GM18519 (cell line): ENCODE measurements around the gene TCL1A.
A peak's percentile ranks its signal among the peaks of the same experiment; 100 is the strongest.

Source experiments
- ATAC-seq: cut with Tn5 transposase; IDR thresholded peaks from one replicate; pipeline ENCODE4 v1.9.1; 2021; ENCODE audit warnings: mild to moderate bottlenecking, moderate library complexity; ENCODE audit not compliant: unreplicated experiment, low FRiP score

TCL1A gene

GRCh38 chr14:95707327-95707726 is 6.6 kb downstream of the TCL1A start:
- no peak for ATAC-seq

- no peak for ATAC-seq
Measured at GRCh38 chr14:95705518-95705917, 8.4 kb downstream of the TCL1A start.

DNA sequence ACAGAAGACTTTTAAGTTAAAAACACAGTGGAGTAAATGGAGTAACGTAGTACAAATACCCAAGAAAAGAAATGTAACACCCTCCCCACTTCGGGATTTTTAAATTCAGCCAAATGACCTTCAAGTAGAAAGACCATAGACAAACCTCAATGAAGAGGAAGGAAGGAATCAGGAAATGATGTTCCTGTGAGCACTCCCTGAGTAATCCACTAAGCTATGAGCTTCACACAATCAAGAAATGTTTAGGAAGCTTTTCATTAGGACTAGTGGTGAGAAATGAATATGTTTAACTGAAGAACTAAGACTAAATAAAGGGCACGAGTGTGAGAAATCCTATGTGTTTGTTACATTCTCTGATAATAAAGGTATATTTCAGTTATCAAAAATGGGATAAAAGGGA is 10.1 kb downstream of the TCL1A start:
- no peak for ATAC-seq

DNA sequence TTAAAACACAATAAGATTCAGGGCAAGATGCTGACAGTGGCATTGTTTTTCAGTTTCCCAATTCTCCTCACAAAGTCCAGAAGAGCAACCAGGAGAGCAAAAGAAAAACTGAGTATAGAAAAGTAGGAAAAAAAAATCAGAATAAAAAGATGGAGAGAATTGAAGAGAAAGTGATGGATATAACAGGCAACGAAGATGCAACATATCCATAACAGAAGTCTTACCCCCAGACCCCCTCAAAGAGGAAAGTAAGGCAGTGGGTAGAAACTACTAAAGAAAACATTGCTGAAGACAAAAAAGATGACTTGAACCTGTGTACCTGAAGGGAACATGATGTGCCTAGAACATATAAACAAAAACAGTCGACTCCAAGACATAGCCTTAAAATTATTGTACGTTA is 10.6 kb downstream of the TCL1A start:
- no peak for ATAC-seq

- ATAC-seq: no peak
Measured at GRCh38 chr14:95701846-95702221, 12.1 kb downstream of the TCL1A start.

DNA sequence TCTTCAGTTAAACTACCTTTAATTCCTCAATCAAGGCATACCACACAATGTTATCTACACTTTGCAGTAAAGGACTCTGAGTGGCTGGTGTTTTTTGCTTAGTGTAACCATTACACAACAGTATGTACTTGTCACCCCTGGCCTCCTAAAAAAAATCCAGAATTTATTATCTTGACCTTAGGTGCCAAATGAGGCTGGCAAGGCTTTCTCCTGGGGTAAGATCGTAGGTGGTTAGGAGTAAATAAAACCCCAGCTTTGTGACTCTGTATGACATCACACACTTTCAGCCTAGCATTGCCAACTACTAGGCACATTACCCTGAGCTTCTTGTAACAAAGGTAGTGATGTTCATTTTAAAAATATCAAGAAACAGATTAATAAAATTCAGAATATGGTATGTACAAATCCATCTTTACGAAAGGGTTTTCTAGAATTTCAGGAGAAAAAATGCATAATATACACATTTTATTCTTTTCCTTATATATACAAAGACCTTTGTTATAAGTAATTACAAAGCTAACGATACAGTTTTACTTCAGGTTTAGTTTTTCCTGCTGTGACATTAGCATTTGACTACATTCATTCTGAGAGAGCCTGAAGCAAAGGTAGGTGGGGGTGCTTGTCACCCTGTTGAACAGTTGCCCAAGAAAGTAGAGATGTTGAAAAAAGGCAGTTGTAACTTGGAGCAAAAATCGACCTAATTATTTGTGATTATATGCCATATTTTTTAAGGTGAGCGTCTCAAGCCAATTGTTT is 13.5 kb downstream of the TCL1A start:
- ATAC-seq: no peak

- ATAC-seq: no peak
Measured at GRCh38 chr14:95699412-95699811, 14.5 kb downstream of the TCL1A start.

DNA sequence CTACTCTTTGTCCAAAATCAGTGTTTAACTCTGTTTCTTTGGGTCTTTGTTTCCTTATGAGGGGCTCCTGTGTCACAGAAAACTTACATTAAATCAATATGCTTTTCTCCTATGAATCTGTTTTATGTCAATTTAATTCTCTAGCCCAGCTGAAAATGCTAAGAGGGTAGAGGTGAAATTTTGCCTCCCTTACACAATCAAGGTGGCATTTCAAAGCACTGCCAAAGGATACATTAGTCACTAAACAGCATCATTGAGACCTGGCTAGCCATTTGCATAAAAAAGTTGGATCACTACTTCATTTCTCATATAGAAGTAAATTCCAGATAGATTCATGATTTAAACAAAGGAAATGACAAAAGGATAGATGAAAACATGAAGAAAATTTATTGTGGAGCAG is 15.6 kb downstream of the TCL1A start:
- no peak for ATAC-seq

DNA sequence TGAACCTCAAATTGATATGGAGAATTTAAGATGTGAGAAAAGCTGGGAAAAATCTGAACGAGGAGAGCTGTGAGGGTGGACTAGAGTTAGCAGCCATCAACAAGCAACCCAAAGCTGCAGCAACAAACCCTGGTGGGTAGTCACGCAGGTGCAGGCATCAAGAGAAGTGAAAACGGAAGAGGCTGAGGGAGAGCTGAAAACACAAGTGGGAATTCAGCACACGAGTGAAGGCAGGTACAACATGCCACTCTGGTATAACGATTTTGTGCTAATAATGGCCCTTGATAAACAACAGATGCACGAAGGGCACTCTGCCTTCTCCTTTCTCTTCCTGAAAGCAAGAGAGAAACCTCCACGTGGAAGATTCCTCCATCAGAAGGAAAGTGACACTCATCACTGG is 16.2 kb downstream of the TCL1A start:
- ATAC-seq: peak; percentile 52

- no peak for ATAC-seq
Measured at GRCh38 chr14:95696741-95697140, 17.2 kb downstream of the TCL1A start.

DNA sequence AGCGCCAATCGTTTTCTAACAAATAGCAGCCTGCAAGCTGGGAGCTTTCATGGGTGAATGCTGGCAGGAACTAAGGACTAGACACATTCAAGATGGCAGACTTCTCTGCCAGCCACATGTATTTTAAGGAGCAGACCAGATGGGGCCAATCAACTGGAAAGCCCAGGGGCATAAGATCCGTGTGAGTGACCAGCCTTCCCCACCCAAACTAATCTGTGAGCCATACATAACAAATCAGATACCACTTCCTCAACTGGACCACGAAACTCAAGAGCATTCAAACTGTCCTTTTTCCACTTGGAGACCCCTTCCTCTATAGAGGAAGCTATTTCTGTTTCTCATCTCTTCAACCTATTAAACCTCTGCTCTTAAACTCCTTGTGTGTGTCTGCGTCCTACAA is 18.0 kb downstream of the TCL1A start:
- no peak for ATAC-seq

DNA sequence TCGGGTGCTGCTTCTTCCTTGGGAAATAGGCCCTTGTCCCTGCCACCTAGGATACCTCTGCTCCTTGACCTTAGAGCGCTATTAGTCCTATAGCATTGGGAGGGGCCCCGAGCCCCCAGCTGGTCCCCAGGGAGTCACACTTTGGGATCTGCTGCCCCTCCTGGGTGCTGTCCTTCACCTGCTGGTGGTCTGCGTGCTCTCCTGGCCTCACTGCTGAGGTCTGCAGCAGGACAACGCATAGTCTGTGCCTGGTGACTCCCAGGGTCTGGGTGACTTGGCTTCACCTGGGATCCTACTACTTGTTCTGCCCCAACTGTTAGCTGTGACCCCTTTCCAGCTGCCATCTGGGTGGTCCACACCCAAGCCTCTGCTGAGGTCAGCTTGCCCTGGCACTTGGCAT is 18.9 kb downstream of the TCL1A start:
- no peak for ATAC-seq

DNA sequence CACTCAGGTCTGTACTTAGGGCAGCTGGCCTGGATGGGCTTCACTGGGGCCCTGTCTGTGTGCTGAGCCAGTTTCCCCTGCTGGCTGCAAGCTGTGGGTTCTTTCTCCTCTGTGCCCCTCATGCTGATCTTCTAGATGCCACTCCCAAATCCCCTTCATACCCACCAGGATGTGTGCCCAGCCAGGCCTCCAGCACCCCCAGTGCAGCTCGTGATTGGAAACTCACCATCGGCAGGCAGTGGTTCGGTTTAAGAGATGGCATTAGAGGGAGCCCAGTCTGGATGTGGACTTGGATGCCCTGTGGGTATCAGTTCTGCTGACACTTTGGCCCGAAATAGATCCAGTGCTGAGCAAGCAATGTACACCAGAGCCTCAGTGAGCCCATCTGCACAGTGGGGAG is 21.8 kb downstream of the TCL1A start:
- ATAC-seq: no peak

GRCh38 chr14:95691591-95691990 is 22.3 kb downstream of the TCL1A start:
- no peak for ATAC-seq

DNA sequence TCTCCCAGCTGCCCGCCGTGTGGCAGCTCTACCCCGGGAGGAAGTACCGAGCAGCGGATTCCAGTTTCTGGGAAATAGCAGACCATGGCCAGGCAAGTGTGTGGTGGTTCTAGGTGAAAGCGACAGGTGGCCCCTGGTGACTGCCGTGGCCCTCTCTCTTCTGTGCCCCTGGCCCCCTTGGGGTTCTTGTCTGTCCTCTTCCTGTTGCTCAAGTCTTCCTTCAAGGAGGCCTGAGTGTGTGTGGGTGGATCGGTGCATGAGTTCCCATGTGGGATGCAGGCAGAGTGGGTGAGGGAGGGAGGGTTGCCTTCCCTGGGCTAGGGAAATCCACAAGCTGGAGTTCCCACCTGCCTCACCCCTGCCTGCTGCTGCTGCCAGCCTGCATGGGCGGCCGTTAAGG is 23.1 kb downstream of the TCL1A start:
- no peak for ATAC-seq

DNA sequence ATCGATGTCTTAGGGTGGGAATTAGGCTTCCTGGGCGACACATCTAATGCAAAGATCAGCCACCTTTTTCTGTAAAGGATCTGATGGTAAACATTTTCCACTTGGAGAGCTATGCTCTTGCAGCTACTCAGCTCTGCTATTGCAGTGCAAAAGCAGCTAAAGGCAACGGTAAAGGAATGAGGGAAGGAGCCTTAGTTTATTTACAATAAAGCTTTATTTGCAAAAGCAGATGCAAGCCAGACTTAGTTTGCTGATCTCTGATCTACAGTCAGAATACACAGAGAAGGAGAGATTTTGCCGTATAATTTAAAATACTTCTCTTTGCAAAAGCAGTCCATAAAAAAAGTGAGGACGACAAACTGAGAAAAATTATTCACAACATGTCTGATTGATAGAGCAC is 24.5 kb downstream of the TCL1A start:
- no peak for ATAC-seq

GRCh38 chr14:95686935-95687334 is 27.0 kb downstream of the TCL1A start:
- ATAC-seq: no peak

- no peak for ATAC-seq
Measured at GRCh38 chr14:95685978-95686922, 27.7 kb downstream of the TCL1A start, which contains the start of gene TCL1B. TCL1B (plus strand) TSS chr14:95686426; CDS start chr14:95686468, 42 bp downstream.

DNA sequence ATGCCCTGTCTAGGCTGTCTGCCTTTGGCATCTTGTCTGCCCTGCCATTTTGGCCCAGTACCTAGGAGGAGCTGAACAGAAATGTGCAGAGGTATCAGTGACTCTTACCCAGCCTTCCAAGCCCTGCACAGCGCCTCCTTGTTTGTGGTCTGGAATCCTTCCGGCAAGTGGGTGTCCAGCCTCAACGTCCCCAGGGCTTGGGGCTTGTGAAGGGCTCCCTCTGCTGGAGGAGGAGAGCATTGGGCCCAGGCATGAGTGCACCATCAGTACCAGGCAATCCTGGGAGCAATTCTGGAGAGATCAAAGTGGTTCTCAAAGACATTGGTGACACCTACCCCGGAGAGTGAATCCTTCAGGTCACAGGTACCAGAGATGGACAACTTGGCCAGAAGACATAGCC is 30.1 kb downstream of the TCL1A start:
- ATAC-seq: no peak

DNA sequence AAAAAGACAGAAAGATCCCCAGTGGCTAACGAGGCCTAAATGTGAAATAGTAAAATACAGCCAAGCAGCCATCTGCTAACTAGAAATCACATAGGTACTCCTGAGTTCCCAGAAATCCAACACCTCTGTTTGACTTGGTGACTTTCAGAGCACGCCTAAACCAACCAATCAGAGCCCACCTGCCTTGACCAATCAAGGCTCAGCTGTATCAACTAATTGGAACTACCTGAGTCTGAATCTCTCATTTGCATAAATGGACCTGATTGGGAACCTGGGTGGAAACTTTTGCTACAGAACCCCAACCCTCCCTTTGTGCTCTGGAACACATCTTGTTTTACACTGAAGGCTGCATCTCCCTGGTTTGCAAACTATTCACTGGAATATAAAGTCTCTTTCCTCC is 32.8 kb downstream of the TCL1A start:
- no peak for ATAC-seq

DNA sequence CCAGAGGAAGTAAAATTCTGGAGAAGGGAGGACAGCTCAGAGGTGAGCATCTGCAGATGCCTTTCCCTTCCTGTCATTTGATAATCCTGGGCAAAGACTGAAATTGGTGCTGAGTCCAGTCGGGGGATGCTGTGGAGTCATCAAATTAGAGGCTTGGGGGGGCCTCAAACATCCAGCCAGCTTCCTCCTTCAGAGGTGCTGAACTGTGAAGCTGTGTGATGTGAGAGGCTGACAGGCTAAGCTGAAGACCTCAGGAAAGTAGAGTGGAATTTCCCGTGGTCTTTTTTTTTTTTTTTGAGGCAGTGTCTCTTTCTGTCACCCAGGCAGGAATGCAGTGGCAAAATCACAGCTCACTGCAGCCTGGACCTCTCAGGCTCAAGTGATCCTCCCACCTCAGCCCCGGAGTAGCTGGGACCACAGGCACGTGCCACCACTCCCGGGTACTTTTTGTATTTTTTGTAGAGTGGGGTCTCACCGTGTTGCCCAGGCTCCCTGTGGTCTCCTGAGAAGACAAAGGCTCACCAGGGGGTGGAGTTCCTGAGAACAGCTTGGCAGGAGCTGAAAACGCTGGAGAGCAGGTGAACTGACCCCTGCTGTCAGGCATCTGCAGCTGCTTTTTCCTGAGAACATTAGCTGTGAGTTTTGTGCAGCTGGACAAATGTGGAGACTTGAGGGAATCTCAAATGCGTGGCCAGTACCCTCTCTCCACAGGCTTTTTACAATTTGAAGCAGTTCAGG is 33.8 kb downstream of the TCL1A start:
- no peak for ATAC-seq
